GM21786 (cell line): ENCODE data around the gene CSNK1E.

ENCODE experiments used
- ATAC-seq: cut with Tn5 transposase; IDR thresholded peaks from one replicate; pipeline ENCODE4 v1.9.1; 2021; ENCODE audit not compliant: unreplicated experiment

The CSNK1E gene

GRCh38 chr22:38282397-38282796 is 34.8 kb downstream of the CSNK1E start:
- ATAC-seq: no peak

- no peak for ATAC-seq
These were observed 41.1 kb downstream of the CSNK1E start for GRCh38 chr22:38276166-38276565.

DNA sequence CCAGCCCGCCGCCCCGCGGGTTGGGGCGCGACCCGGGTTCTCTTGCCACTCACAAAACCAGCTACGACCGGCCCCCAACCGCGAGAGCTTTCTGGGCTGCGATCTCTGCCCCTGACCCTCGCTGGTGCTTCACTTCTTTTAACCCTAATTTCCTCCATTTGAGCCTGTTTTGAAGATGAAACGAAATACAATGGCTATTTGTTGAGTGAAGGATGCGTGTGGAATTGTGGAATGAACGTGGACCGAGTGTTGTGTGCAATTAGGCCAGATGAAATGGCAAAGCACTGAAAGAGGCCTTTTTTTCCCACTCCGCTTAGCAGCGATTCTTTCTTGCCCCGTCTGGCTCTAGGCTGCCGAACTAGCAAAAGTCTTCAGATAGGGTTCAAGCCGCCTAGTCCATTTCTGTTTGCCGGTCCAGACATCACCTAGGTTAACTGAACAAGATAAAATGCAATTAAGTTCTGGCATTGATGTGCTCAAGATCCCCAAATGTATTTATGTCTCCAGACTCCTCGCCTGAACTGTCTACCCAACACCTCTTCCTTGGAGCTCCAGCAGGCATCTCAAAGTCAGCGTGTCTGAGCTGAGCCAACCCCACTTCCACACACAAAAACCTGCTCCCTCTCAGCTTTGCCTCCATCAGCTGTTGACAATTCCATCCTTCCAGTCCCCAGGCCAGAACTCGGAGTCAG is 44.0 kb downstream of the CSNK1E start:
- ATAC-seq: no peak

DNA sequence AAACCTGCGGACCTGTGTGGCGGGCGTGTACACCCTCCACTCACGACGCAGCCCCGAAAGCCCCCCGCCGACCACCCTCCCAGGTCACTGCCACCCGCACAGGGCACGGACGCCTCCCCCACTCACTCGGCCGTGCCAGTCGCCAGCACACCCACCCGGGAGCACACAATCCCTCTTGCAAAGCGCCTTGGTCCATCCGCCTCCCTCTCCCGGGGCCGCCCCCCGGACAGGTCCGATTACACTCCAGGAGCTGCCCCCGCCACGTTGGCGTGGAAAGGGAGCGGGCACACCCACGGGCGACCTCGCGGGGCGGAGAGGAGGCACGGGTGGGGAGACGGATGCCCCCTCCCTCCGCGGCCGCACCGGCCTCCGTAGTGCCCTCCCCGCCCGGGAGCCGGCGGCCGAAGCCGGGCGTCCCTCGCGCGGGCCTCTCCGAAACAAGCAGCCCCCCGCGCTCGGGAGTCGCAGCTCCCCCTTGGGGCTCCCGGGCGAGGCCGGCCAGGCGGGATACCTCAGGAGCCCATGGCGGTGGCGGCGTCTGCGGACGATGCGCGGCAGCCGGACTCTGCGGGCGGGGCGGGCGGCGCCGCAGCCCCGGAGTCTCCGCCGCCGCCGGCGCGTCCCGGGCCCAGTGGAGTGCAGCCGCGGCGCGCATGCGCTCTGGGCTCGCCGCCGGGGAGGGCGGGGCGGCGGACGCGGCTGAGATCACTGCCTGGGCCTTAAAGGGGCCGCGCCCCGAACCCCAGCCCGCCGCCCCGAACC is 44.7 kb downstream of the CSNK1E start, which contains the start of gene TMEM184B:
TMEM184B (minus strand) TSS at position 638 of the 762 bp plus-strand sequence. CDS start 25,049 bp downstream, outside the sequence.
- no peak for ATAC-seq

DNA sequence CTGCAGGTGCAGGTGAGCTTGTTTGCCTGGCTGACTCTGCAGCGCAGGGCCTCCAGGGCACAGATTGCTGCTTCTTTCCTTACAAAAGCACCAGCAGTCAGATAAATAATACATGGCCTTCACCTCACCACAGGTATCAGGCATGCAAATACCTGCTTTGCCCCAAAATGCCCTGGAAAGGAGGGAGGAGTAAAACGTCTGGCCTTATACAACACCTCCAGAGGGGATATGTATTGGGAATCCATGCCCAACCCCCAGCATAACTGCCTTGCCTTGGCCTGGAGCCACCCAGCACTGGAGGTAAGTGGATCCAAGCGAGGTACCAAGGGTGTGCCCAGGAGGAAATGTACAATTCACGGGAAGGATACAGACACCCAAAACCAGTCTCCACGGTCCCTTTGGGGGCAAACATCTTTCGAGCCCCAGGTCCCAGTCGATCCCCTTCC is 45.3 kb downstream of the CSNK1E start:
- no peak for ATAC-seq

DNA sequence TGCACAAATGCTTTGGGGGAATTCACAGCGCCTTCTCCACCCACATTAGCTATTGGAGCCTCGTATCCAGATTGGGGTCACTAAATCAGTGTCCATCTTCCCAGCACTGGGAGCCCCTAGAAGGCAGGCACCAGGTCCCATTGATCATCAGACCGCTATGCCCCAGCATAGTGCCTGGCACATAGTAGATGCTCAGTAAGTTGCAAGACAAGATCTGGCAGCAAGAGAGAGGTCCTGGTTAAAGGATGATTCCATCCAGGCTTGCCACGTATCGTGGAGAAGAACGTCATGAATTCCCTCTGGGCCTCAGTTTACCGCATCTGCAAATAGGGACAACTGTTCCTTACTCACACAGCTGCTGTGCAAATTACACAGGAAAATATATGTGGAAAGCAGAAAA is 46.1 kb downstream of the CSNK1E start:
- no peak for ATAC-seq

DNA sequence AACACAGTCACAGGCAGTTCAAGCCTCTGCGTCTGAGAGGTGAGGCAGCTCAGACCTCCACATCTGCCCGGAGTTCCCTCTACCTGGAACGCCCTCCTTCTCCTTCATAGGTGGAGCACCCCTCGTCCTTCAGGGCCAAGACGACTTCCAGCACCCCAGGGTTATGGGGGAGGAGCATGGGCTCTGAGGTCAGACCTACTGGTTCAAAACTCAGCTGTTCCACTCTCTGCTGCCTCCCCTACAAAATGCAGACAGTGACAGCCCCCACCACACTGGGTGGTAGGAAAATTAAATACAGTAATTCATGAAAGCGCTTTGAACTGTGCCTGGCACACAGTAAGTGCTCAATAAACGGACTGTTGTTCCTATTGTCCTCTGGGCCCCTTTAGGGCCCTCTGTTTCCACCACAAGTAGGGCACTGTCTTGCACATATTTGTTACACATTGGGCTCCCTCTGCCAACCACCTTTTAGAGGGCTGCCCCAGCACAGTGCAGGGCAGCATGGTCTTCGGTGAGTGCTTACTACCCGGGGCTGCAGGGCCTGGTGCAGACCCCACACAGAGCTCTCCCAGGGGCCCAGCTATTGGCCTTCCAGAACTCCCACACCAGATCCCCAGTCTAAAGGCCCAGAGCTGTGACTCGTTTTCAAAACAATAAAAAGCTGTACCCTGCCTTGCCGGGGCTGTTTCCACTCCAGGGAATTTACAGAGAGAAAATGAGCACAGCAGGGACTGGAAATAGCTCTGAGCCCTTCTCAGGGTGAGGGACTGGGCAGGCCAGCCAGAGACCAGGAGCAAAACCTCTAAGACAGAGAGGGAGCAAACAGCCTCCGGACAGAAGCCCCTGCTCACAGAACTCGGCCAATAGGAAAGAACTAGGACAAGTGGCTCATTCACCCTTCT is 46.9 kb downstream of the CSNK1E start:
- ATAC-seq: no peak

- no peak for ATAC-seq
These were observed 47.8 kb downstream of the CSNK1E start for GRCh38 chr22:38269466-38269865.

- ATAC-seq: no peak
These were observed 50.1 kb downstream of the CSNK1E start for GRCh38 chr22:38267086-38267485.

DNA sequence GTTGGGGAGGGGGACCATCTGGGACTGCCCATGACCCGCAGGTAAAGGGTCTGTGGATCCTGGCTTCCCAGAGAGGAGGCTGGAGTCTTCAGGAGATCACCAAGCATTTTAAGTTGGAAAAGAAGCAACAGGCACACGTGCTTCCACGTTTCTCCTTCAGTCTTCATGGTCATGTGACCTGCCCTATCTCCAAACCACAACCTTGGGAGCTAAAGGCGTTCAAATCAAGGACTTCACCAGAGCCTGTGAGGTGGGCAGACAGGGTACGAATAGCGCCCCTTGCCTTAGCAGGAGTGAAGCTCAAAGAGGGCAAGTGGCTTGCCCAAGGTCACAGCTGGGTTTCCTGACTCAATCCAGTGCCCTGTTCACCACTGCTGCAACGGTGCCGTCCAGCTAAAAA is 51.1 kb downstream of the CSNK1E start:
- no peak for ATAC-seq

GRCh38 chr22:38264322-38264843 is 52.9 kb downstream of the CSNK1E start:
- ATAC-seq: no peak

GRCh38 chr22:38262051-38262795 is 55.0 kb downstream of the CSNK1E start:
- no peak for ATAC-seq

GRCh38 chr22:38260761-38261681 is 56.2 kb downstream of the CSNK1E start:
- peak; percentile 8 for ATAC-seq

DNA sequence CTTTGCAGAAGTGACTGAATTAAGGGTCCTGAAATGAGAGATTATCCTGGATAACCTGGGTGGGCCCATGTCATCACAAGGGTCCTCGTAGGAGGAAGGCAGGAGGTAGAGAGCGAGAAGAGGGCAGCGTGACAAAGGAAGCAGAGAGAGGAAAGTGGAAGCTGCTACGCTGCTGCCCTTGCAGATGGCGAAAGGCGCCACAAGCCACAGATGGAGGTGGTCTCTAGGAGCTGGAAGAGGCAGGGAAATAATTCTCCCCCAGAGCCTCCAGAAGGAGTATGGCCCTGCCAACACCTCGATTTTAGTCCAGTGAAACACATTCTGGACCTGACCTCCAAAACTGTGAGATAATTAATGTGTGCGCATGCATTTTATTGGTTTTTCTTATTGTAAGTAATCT is 57.9 kb downstream of the CSNK1E start:
- no peak for ATAC-seq

- ATAC-seq: no peak
These were observed 58.3 kb downstream of the CSNK1E start for GRCh38 chr22:38258895-38259294.

DNA sequence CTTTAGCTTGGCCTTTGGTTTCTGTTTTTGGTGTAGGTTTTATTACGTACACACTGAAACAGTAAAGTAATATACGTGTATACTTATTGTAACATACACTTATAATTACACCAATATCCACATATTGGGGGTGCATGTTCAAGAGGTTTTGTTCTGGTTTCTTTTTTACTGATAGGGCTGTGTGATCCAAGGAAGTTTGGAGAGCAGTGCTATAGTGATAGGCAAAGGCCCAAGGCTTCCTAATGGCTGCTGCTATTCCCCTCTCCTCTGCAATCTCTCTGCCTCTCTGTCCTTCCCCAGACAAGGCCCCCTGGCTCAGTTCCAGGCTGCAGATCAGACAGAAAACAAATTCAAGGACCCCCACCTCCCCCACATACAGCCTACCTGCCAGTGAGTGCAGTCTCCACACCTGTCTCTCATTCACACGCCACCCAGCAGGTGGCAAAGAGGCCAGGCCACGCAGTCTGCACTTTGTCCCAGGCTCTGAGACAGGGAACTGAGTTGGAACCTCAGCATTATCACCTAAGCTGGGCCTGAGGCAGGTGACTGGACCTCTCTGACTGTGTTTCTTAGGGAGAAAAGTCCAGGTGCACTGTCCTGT is 59.5 kb downstream of the CSNK1E start:
- ATAC-seq: no peak

DNA sequence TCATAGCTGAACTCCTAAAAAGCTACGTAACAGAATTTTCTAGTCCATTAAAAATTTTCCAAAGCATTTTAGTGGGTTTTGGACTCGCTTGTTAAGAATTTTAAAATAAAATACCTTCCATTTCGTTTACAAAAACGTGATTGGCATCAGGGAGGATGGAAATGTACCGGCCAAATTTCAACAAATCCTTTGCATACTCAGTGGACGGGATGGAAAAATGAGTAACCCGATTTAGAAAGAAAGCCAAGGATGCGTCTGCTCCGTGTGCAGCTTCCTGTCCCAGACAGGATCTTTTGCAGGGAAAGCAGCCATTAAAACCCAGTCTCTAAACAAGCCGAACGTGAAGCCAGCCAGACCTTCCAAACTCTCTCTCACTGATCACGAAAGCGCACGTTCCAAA is 60.1 kb downstream of the CSNK1E start:
- no peak for ATAC-seq

DNA sequence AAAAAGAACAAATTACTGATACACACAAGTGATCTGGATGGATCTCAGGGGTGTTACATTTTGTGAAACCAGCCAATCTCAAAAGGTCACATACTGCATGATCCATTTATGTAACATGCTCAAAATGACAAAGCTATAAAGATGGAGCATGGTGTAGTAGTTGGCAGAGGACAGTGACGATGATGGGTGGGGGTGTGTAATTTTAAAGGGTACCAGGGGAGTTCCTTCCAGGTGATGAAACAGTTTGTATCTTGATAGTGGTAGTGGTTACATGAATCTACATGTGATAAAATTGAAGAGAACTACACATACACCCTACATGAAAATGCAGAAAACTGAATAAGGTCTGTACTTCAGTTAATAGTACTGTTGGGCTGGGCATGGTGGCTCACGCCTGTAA is 61.5 kb downstream of the CSNK1E start:
- no peak for ATAC-seq

DNA sequence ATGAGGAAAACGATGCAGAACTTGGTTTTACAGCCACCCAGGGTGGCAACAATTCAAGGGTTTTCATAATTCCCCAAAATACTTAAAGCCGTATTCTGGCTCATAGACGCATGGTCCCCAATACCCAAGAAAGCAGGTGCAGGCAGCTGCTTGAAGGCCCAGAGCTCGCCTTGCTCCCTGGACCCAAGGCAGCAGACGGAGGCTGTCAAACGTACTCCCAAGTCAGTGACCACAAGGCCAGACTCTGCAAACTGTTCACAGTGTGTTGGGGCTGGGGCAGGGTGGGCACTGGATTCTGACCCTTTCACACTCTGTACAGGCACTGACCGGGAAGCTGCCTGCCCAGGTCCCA is 65.9 kb downstream of the CSNK1E start:
- ATAC-seq: no peak
